Epithelial cell of esophagus (primary cell): ENCODE results near the gene PLXNA2.

Experiments used
- DNase-seq: peaks from one replicate; pipeline ENCODE4 v3.0.0; 2010; ENCODE audit warnings: low read depth
- H3K4me3 ChIP-seq: 2 replicates; pipeline ENCODE4 v1.5.1; 2011; ENCODE audit warnings: mild to moderate bottlenecking, low read length, control low read depth
- CTCF ChIP-seq: IDR thresholded peaks from 2 replicates; pipeline ENCODE4 v1.5.1; 2011; ENCODE audit warnings: low read depth, mild to moderate bottlenecking, low read length, control low read depth, inconsistent platforms; ENCODE audit not compliant: insufficient read depth; ENCODE audit errors: missing control alignments

The PLXNA2 gene

GRCh38 chr1:207995576-207995975 lies 248.6 kb downstream of the PLXNA2 start:
- no peak overlapping the region for H3K4me3 ChIP-seq
- no peak for TF ChIP-seq CTCF
- DNase-seq = no peak

GRCh38 chr1:207993477-207994445 lies 250.4 kb downstream of the PLXNA2 start:
- peak; percentile 9 for DNase-seq
- H3K4me3 ChIP-seq = no peak overlapping the region
- peak; percentile 23 for TF ChIP-seq CTCF

GRCh38 chr1:207992677-207993236 lies 251.4 kb downstream of the PLXNA2 start:
- no peak for TF ChIP-seq CTCF
- H3K4me3 ChIP-seq = no peak overlapping the region
- no peak for DNase-seq

- TF ChIP-seq CTCF = no peak
These were observed 252.6 kb downstream of the PLXNA2 start for GRCh38 chr1:207991583-207992026.

GRCh38 chr1:207990876-207991582 lies 253.2 kb downstream of the PLXNA2 start:
- TF ChIP-seq CTCF = no peak

More at GRCh38 chr1:207991583-207992026, 252.6 kb downstream of the PLXNA2 start:
- H3K4me3 ChIP-seq = no peak overlapping the region
- DNase-seq = no peak

GRCh38 chr1:207990455-207990854 lies 253.7 kb downstream of the PLXNA2 start:
- DNase-seq = no peak
- no peak overlapping the region for H3K4me3 ChIP-seq
- no peak for TF ChIP-seq CTCF

More at GRCh38 chr1:207990876-207991582, 253.2 kb downstream of the PLXNA2 start:
- H3K4me3 ChIP-seq = no peak overlapping the region
- DNase-seq = no peak
